Omental fat pad (tissue), 4 donors: ENCODE measurements around the gene TNFAIP8L2. TPM values are rescaled to one million over a fixed set of nuclear protein-coding genes. Genes with fewer than 3 reads are reported as not detected.
A peak's percentile ranks its signal among the peaks of the same experiment; 100 is the strongest.

Source experiments
- ATAC-seq: fragments of 150-250 bp; one replicate; pipeline ENCODE4 v1.9.1; 2016; ENCODE audit warnings: mild to moderate bottlenecking, moderate library complexity; ENCODE audit not compliant: low FRiP score
- DNase-seq: peaks from one replicate; pipeline ENCODE4 v3.0.0-alpha.2; 2019; ENCODE audit warnings: low spot score
- total RNA-seq, 4 donors: library from RNA; depleted of rRNA; stranded (reverse); fragments of >200 nt; gene quantifications; one replicate each; pipeline ENCODE4 v1.1.0, GENCODE V29; 2016
- TF ChIP-seq, protein P1 (sequence below), 3 donors: fragments of 450-650 bp; IDR thresholded peaks; one replicate each; pipeline ENCODE4 v1.5.1; 2016 to 2017; ENCODE audit warnings: antibody characterized with exemption in 3 of 3, mild to moderate bottlenecking in 3 of 3, moderate library complexity in 2 of 3

TNFAIP8L2 gene
- total RNA-seq, 4 donors from 2014 or later: 7.6 to 16.4 (median 13.0) TPM

DNA sequence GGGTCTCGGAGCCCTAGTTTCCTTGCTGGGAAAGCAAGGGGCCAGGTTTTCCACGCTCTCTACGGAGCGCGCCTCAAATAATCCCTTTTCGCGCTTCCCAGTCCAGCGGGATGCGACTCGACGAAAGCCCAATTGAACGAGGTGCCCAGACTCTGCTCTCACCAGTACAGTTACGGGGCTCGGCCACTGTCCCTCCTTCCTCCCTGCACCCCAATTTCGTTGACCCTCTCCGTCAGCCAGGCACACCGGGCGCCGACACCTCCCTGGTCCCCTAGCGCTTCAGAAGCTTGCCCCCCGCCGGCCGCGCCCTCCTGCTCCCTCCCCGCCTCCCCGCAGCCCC is 10.4 kb upstream of the TNFAIP8L2 start:
- TF ChIP-seq, protein P1, sequence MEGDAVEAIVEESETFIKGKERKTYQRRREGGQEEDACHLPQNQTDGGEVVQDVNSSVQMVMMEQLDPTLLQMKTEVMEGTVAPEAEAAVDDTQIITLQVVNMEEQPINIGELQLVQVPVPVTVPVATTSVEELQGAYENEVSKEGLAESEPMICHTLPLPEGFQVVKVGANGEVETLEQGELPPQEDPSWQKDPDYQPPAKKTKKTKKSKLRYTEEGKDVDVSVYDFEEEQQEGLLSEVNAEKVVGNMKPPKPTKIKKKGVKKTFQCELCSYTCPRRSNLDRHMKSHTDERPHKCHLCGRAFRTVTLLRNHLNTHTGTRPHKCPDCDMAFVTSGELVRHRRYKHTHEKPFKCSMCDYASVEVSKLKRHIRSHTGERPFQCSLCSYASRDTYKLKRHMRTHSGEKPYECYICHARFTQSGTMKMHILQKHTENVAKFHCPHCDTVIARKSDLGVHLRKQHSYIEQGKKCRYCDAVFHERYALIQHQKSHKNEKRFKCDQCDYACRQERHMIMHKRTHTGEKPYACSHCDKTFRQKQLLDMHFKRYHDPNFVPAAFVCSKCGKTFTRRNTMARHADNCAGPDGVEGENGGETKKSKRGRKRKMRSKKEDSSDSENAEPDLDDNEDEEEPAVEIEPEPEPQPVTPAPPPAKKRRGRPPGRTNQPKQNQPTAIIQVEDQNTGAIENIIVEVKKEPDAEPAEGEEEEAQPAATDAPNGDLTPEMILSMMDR (IDR thresholded peaks at IDR 0.05): no peak
- ATAC-seq (peak; percentile 12), DNase-seq (no peak)

DNA sequence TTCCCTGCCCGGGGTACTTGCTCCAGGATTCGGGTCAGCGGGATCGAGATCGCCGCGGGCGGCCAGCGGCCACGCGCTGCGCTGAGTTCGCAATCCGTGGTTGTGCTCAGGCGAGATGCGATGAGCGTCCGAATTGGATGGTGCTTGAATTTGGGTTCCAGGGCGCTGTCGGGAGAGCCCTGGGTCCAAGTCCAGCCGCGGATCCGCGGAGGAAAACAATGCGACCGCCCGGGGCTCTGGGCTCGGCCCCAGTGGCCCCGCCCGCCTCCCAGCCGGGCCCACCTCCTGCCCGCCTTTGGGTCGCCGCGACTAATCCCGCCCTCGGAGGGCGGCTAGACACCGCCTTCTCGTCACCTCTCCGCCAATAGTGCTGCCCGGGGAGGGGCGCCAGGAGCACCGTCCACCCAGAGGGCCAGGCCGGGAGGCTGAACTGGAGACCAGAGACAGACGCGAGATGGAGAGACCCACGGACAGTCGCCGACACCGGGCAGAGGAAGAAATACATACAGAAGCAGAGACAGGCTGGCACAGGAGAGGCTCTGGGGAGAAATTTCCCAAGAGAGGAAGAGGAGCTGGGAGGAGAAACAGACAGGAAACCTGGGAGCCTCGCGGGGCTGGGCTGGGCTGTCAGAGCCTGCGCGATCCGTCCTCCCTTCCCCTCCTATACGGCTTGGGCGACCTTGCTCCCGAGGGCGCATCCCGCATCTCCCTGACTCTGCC is 9.9 kb upstream of the TNFAIP8L2 start, which contains the start of gene SEMA6C:
Gene SEMA6C (minus strand): TSS at position 220 of the 720 bp plus-strand sequence. CDS start 4,010 bp downstream, outside the sequence.
- DNase-seq (peak; percentile 71), ATAC-seq (peak; percentile 98)
- TF ChIP-seq, protein P1 (IDR thresholded peaks at IDR 0.05): no peak

DNA sequence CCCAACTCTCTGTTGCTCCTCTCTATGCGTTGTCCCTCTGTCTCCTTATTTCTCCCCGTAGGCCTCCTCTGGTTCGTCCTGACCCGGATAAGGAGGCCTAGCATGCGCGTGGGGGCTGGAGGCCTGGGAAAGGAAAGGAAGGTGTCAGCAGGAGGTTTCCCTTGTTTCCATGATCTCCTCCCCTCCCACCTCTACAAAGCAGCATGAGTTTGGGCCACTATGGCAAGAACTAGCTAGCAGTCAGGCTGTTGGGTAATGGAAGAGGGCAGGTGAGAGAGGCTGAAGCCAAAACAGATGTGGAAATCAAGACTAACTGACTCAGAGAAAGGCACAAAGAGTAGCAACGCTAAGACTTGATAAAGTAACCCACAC is 9.3 kb upstream of the TNFAIP8L2 start:
- DNase-seq (no peak), ATAC-seq (peak; percentile 33)
- TF ChIP-seq, protein P1 (IDR thresholded peaks at IDR 0.05): no peak

DNA sequence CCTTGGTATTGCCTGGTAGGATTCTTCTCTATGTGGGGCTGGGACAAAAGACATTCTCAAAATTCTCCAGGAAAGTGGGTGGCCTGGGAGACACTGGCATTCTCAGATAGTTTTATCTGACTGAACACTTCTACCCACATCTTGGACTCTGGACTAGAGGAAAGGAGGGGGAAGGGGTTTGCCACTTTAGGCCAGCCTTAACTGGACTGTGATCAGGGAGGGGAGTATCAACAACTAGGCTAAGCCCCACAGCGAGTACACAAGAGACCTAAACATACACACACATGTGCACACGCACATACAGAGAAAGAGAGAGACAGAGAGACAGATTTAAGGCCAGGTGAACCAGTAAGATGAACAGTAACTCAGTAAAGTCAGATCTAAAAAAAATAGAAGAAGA is 8.8 kb upstream of the TNFAIP8L2 start:
- TF ChIP-seq, protein P1 (IDR thresholded peaks at IDR 0.05): no peak
- no peak for DNase-seq
- no peak for ATAC-seq

DNA sequence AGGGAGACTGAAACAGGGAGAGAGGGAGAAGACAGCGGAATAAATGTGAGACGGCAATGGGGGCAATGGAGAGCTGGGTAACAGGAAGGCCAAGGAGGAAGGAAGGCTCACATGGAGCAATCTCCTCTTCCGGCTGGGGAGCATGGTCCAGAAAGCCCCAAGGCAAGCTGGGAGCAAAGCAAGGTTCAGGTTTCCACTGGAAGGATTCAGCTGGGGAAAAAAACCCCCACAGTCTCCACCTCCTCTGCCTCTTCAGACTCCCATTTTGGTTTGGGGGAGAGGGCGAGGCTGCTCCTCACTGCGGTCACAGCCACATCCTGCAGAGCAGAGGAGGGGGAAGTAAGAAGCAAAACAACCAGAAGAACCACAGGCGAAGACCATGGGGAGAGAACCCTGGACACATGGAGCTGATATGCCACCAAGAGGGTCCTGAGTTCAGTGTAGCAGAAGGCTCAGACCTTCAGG is 650 bp downstream of the TNFAIP8L2 start:
- no peak for ATAC-seq
- no peak for DNase-seq
- TF ChIP-seq, protein P1 (IDR thresholded peaks at IDR 0.05): no peak

DNA sequence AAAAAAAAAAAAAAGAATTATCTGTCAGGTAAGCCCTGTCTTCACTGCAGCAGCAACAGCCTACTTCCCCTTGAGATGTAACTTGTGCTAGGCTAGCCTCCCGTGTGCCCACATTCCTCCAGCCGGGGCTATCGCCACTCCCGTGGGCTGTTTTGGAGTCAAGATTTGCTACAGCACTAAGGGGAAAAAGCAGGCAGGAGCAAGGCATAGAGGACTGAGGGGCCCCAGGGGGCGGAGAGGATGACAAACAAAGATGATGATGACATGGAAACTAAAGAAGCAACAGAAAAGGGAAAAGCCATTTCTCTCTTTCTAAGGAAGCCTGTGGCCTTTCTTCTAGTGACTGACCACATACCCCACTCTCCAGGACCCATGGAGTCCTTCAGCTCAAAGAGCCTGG is 1.9 kb downstream of the TNFAIP8L2 start:
- DNase-seq (no peak), ATAC-seq (no peak)
- TF ChIP-seq, protein P1 (IDR thresholded peaks at IDR 0.05): no peak

DNA sequence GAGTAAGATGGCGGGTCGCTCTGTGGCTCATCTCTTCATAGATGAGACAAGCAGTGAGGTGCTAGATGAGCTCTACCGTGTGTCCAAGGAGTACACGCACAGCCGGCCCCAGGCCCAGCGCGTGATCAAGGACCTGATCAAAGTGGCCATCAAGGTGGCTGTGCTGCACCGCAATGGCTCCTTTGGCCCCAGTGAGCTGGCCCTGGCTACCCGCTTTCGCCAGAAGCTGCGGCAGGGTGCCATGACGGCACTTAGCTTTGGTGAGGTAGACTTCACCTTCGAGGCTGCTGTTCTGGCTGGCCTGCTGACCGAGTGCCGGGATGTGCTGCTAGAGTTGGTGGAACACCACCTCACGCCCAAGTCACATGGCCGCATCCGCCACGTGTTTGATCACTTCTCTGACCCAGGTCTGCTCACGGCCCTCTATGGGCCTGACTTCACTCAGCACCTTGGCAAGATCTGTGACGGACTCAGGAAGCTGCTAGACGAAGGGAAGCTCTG is 2.4 kb downstream of the TNFAIP8L2 start:
- ATAC-seq (peak; percentile 28), DNase-seq (no peak)
- TF ChIP-seq, protein P1 (IDR thresholded peaks at IDR 0.05): no peak
